HepG2 (cell line): ENCODE data around the gene DPCD. TPM values are rescaled to one million over a fixed set of nuclear protein-coding genes. Genes with fewer than 3 reads are reported as not detected.

Experiments used
- ATAC-seq: fragments of 200-7000 bp; cut with Tn5 transposase; 3 replicates; pipeline ENCODE4 v1.9.1; 2020; ENCODE audit warnings: mild to moderate bottlenecking, moderate library complexity
- BruUV-seq: library from RNA; stranded (reverse); fragments of 400-500 nt; replicated peaks from 2 replicates; lab custom pipeline; 2021; lab: Mats Ljungman, UMichigan
- CTCF ChIA-PET: fragments of 300-600 bp; formaldehyde crosslinking; extraction: SDS; loops from one replicate; lab custom pipeline; 2021; ENCODE audit warnings: low total read pairs, inconsistent platforms, low intra/inter-chr PET ratio; lab: Yijun Ruan, JAX
- POLR2A ChIA-PET: fragments of 350-600 bp; sonication (Branson Sonifier 250); formaldehyde crosslinking; loops from one replicate; lab custom pipeline; 2020; ENCODE audit warnings: antibody characterized with exemption, inconsistent platforms; lab: Yijun Ruan, JAX
- DNase-seq: peaks from one replicate; pipeline ENCODE4 v3.0.0-alpha.2; 2015; ENCODE audit warnings: low spot score
- FAIRE-seq: peaks from 3 replicates; lab custom pipeline; 2011; peaks lifted over from hg19 to GRCh38; lab: Jason Lieb, UNC
- H2AFZ ChIP-seq: one replicate; pipeline ENCODE4 v1.6.1; 2011; ENCODE audit warnings: low read length, inconsistent platforms
- H3K27ac ChIP-seq: fragments of 300-600 bp; 3 replicates; pipeline ENCODE4 v1.8.0; 2011; ENCODE audit warnings: mixed run types, mild to moderate bottlenecking, mixed read lengths, low read length, inconsistent platforms; ENCODE audit not compliant: insufficient read depth; ENCODE audit errors: extremely low read length
- H3K27me3 ChIP-seq, 2 experiments: fragments of 200-600 bp in 1 of 2; 2 replicates in 1 of 2; 3 replicates in 1 of 2; pipeline versions ENCODE4 v1.6.0 to v1.8.0; 2011; ENCODE audit warnings: low read length in 2 of 2, mild to moderate bottlenecking in 2 of 2, moderate library complexity in 2 of 2, inconsistent platforms in 1 of 2; ENCODE audit not compliant: insufficient read depth in 2 of 2, control insufficient read depth in 1 of 2
- H3K36me3 ChIP-seq, 2 experiments: fragments of 200-600 bp in 1 of 2; replicated peaks in 1 of 2; 2 replicates in 1 of 2; 3 replicates in 1 of 2; pipeline versions ENCODE4 v1.5.1 to v1.8.0; 2011; ENCODE audit warnings: low read length in 2 of 2, inconsistent platforms in 1 of 2; ENCODE audit not compliant: insufficient read depth in 2 of 2, control insufficient read depth in 1 of 2
- H3K4me1 ChIP-seq: 2 replicates; pipeline ENCODE4 v1.5.1; 2012; ENCODE audit warnings: low read length, inconsistent platforms; ENCODE audit not compliant: insufficient read depth
- H3K4me2 ChIP-seq: 2 replicates; pipeline ENCODE4 v1.6.0; 2011; ENCODE audit warnings: low read depth, low read length, inconsistent platforms
- H3K4me3 ChIP-seq, 3 experiments: fragments of 200-600 bp in 1 of 3; sonication (generic), shearing (Covaris generic) in 1 of 3; replicated peaks in 1 of 3; 2 replicates each; pipeline ENCODE4 v1.5.1; 2011 to 2016; ENCODE audit warnings: low read length in 3 of 3, inconsistent platforms in 2 of 3, low read depth in 2 of 3, mild to moderate bottlenecking in 2 of 3, control low read depth in 1 of 3, mixed read lengths in 1 of 3; ENCODE audit not compliant: insufficient read depth in 1 of 3
- H3K79me2 ChIP-seq: one replicate; pipeline ENCODE4 v1.6.1; 2011; ENCODE audit warnings: low read length, inconsistent platforms; ENCODE audit not compliant: insufficient read depth
- H3K9ac ChIP-seq: 2 replicates; pipeline ENCODE4 v1.6.0; 2011; ENCODE audit warnings: mild to moderate bottlenecking, low read depth, low read length, inconsistent platforms; ENCODE audit not compliant: insufficient read depth
- H3K9me3 ChIP-seq: 2 replicates; pipeline ENCODE4 v1.5.1; 2012; ENCODE audit warnings: mild to moderate bottlenecking, low read length
- H4K20me1 ChIP-seq: 2 replicates; pipeline ENCODE4 v1.6.0; 2011; ENCODE audit warnings: inconsistent platforms, mild to moderate bottlenecking, low read length, moderate library complexity; ENCODE audit not compliant: insufficient read depth
- EEA1 ChIP-seq: sonication (generic); formaldehyde crosslinking; IDR thresholded peaks from 2 replicates; pipeline ENCODE4 v1.5.1; 2020; ENCODE audit warnings: mild to moderate bottlenecking, missing genetic modification reagents, borderline replicate concordance
- HHEX ChIP-seq: IDR thresholded peaks from 2 replicates; pipeline ENCODE4 v1.6.1; 2016; ENCODE audit warnings: control low read depth
- HMG20A ChIP-seq: IDR thresholded peaks from 2 replicates; pipeline ENCODE4 v1.6.1; 2016; ENCODE audit warnings: borderline replicate concordance
- MBNL3 ChIP-seq: fragments of 250-450 bp; sonication (Bioruptor Pico); conservative IDR thresholded peaks from 2 replicates; pipeline ENCODE4 v1.8.0; 2022; ENCODE audit warnings: mild to moderate bottlenecking, inconsistent platforms
- NFKBIZ ChIP-seq: IDR thresholded peaks from 2 replicates; pipeline ENCODE4 v1.6.1; 2018; ENCODE audit warnings: missing genetic modification reagents, missing compliant biosample characterization
- NR3C1 ChIP-seq: sonication (generic); formaldehyde crosslinking; IDR thresholded peaks from 2 replicates; pipeline ENCODE4 v1.4.0; 2020; ENCODE audit warnings: missing genetic modification reagents
- ONECUT2 ChIP-seq: sonication (generic); formaldehyde crosslinking; IDR thresholded peaks from 2 replicates; pipeline ENCODE4 v1.4.0; 2020; ENCODE audit warnings: missing genetic modification reagents
- TOPORS ChIP-seq: sonication (generic); formaldehyde crosslinking; IDR thresholded peaks from 2 replicates; pipeline ENCODE4 v1.8.0; 2023; ENCODE audit warnings: mild to moderate bottlenecking, missing genetic modification reagents
- U2AF2 ChIP-seq: fragments of 200-400 bp; formaldehyde crosslinking; IDR thresholded peaks from 2 replicates; pipeline ENCODE4 v1.6.1; 2017; ENCODE audit warnings: low read depth, mild to moderate bottlenecking, low read length
- ZNF572 ChIP-seq: sonication (generic); formaldehyde crosslinking; IDR thresholded peaks from 2 replicates; pipeline ENCODE4 v1.5.1; 2020; ENCODE audit warnings: mild to moderate bottlenecking, missing genetic modification reagents
- WGBS: methylation state at CpG from one replicate; pipeline ENCODE4 v1.1.6; 2017; ENCODE audit warnings: low lambda C conversion rate; 5-methylcytosine and 5-hydroxymethylcytosine counted together
- in situ Hi-C: cut with HindIII; loops from 2 replicates; pipeline ENCODE4 v1.10.0; 2017; ENCODE audit warnings: low pct_unique_long_range_greater_than_20kb; ENCODE audit not compliant: extremely low pct_ligation_motif_present
- intact Hi-C: fragments of 100-400 bp; cut with micrococcal nuclease; formaldehyde crosslinking; loops from one replicate; pipeline ENCODE4 v1.10.0; 2022; ENCODE audit not compliant: unreplicated experiment
- polyA plus RNA-seq, 8 experiments: library from polyadenylated mRNA; depleted of rRNA in 3 of 8; stranded (reverse) in 7 of 8; unstranded in 1 of 8; fragments of >200 nt; fragmentation: Illumina TruSeq in 4 of 8; extraction: Trizol in 4 of 8; gene quantifications; 2 replicates each; pipeline versions ENCODE4 v1.2.1 to v1.2.3, GENCODE V29; 2011 to 2016; ENCODE audit warnings: low read depth in 4 of 8, missing spikeins in 1 of 8, mixed read lengths in 1 of 8; ENCODE audit not compliant: insufficient read depth in 1 of 8
- total RNA-seq, 5 experiments: library from RNA; depleted of rRNA; stranded (reverse); fragments of >200 nt; fragmentation: Illumina TruSeq; extraction: Trizol; gene quantifications; 2 replicates each; pipeline ENCODE4 v1.2.3, GENCODE V29; 2016; ENCODE audit warnings: low read depth in 1 of 5
- TF ChIP-seq, protein P1 (sequence below): sonication (generic); formaldehyde crosslinking; IDR thresholded peaks from 2 replicates; pipeline ENCODE4 v1.4.0; 2020; ENCODE audit warnings: missing genetic modification reagents
- TF ChIP-seq, protein P2 (sequence below): sonication (generic); formaldehyde crosslinking; IDR thresholded peaks from 2 replicates; pipeline ENCODE4 v1.8.0; 2022; ENCODE audit warnings: missing genetic modification reagents, mild to moderate bottlenecking, inconsistent platforms, borderline replicate concordance
- TF ChIP-seq, protein P3 (sequence below): fragments of 450-650 bp; IDR thresholded peaks from 2 replicates; pipeline ENCODE4 v1.6.1; 2017; ENCODE audit warnings: mild to moderate bottlenecking

DPCD gene
- total and polyA plus RNA-seq, 2 of the 13 experiments (the other 11 are each of a cell fraction or from before 2014, with no cell fraction given): 25.2 to 27.0 TPM

DNA sequence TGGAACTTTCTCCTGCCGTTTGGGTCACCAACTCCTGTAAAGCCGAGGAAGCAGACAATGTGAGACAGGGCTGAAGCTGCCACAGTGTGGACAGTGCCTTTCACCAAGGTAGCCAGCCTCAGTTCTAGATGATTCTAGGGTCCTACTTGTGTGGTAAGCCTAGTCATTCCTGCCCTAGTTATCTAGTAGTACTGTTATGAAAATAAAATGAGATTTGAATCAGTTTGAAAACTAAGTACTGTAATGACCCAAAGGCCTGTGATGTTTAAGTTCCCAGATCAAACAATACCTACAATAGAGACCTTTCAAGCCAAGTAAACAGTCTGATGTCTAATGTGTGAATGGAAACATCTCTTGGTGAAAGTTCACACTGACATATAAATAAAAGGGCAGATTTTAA lies 37.2 kb upstream of the DPCD start (continued):
- TF ChIP-seq NFKBIZ (CRISPR knock-in tag): no peak
- no peak for TF ChIP-seq U2AF2
- TF ChIP-seq, all 625 proteins: peak for 0

DNA sequence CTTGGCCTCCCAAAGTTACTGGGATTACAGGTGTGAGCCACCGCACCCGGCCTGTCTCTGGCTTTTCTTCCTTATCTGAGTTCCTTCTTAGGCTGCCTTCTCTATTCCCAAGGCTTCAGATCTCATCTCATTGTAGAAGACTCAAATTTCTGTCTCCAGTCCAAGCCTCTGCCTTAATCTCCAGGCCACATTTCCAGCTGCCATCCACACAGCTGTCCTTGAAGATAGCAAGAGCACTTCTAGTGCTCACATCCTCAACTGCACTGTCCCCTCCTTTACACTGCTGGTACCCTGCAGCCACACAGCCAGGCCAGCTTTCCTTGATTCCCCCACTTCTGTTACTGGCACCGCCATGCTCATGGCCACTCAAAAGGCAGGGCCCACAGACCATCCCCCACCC lies 35.7 kb upstream of the DPCD start:
- Histone ChIP-seq H3K4me3 (no peak overlapping the region), H3K79me2 (no peaks in the 10 kb centered on the region), H3K4me2 (no peak overlapping the region), H3K36me3 (peaks cover 3 to 7% of the 10 kb centered on the region in 2 experiments; a peak in 3 of 5 replicates), H3K27ac (no peak overlapping the region), H3K9ac (no peak overlapping the region), H3K9me3 (no peaks in the 10 kb centered on the region), H4K20me1 (no peaks in the 10 kb centered on the region), H3K27me3 (no peaks in the 10 kb centered on the region), H2AFZ (no peak overlapping the region), H3K4me1 (peaks cover 9% of the 10 kb centered on the region)
- in situ Hi-C loops (no loop called here), intact Hi-C loops (no loop called here)
- DNase-seq: no peak
- CTCF ChIA-PET: no interaction called here
- TF ChIP-seq HHEX (CRISPR knock-in tag) (no peak), ZNF572 (CRISPR knock-in tag) (no peak), MBNL3 (CRISPR knock-in tag) (no peak), ONECUT2 (CRISPR knock-in tag) (no peak), HMG20A (CRISPR knock-in tag) (no peak), NR3C1 (CRISPR knock-in tag) (no peak), TOPORS (CRISPR knock-in tag) (no peak), EEA1 (CRISPR knock-in tag) (no peak)
- TF ChIP-seq, protein P1, sequence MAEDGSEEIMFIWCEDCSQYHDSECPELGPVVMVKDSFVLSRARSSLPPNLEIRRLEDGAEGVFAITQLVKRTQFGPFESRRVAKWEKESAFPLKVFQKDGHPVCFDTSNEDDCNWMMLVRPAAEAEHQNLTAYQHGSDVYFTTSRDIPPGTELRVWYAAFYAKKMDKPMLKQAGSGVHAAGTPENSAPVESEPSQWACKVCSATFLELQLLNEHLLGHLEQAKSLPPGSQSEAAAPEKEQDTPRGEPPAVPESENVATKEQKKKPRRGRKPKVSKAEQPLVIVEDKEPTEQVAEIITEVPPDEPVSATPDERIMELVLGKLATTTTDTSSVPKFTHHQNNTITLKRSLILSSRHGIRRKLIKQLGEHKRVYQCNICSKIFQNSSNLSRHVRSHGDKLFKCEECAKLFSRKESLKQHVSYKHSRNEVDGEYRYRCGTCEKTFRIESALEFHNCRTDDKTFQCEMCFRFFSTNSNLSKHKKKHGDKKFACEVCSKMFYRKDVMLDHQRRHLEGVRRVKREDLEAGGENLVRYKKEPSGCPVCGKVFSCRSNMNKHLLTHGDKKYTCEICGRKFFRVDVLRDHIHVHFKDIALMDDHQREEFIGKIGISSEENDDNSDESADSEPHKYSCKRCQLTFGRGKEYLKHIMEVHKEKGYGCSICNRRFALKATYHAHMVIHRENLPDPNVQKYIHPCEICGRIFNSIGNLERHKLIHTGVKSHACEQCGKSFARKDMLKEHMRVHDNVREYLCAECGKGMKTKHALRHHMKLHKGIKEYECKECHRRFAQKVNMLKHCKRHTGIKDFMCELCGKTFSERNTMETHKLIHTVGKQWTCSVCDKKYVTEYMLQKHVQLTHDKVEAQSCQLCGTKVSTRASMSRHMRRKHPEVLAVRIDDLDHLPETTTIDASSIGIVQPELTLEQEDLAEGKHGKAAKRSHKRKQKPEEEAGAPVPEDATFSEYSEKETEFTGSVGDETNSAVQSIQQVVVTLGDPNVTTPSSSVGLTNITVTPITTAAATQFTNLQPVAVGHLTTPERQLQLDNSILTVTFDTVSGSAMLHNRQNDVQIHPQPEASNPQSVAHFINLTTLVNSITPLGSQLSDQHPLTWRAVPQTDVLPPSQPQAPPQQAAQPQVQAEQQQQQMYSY (CRISPR knock-in tag): no peak
- TF ChIP-seq, protein P2, sequence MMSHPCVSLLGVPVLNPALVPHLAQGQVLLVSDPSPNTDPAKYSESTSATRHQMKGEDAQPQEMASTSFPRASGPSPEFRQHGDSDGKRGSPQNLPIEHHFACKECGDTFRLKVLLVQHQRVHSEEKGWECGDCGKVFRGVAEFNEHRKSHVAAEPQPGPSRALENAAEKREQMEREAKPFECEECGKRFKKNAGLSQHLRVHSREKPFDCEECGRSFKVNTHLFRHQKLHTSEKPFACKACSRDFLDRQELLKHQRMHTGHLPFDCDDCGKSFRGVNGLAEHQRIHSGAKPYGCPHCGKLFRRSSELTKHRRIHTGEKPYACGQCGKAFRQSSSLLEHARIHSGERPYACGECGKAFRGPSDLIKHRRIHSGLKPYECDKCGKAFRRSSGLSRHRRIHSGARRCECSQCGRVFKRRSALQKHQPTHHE: no peak
- TF ChIP-seq, protein P3, sequence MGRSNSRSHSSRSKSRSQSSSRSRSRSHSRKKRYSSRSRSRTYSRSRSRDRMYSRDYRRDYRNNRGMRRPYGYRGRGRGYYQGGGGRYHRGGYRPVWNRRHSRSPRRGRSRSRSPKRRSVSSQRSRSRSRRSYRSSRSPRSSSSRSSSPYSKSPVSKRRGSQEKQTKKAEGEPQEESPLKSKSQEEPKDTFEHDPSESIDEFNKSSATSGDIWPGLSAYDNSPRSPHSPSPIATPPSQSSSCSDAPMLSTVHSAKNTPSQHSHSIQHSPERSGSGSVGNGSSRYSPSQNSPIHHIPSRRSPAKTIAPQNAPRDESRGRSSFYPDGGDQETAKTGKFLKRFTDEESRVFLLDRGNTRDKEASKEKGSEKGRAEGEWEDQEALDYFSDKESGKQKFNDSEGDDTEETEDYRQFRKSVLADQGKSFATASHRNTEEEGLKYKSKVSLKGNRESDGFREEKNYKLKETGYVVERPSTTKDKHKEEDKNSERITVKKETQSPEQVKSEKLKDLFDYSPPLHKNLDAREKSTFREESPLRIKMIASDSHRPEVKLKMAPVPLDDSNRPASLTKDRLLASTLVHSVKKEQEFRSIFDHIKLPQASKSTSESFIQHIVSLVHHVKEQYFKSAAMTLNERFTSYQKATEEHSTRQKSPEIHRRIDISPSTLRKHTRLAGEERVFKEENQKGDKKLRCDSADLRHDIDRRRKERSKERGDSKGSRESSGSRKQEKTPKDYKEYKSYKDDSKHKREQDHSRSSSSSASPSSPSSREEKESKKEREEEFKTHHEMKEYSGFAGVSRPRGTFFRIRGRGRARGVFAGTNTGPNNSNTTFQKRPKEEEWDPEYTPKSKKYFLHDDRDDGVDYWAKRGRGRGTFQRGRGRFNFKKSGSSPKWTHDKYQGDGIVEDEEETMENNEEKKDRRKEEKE: no peak
- no peak for ATAC-seq
- WGBS: 100% methylated on average over 3 of the region's 3 CpGs
- no peak for FAIRE-seq
- BruUV-seq: no TSS peak
- POLR2A ChIA-PET: no interaction called here
